HepG2 (cell line): ENCODE data around the gene FAM114A1. TPM values are rescaled to one million over a fixed set of nuclear protein-coding genes. Genes with fewer than 3 reads are reported as not detected.

Source experiments
- ATAC-seq: fragments of 200-7000 bp; cut with Tn5 transposase; 3 replicates; pipeline ENCODE4 v1.9.1; 2020; ENCODE audit warnings: mild to moderate bottlenecking, moderate library complexity
- BruUV-seq: library from RNA; stranded (reverse); fragments of 400-500 nt; replicated peaks from 2 replicates; lab custom pipeline; 2021; lab: Mats Ljungman, UMichigan
- CTCF ChIA-PET: fragments of 300-600 bp; formaldehyde crosslinking; extraction: SDS; loops from one replicate; lab custom pipeline; 2021; ENCODE audit warnings: low total read pairs, inconsistent platforms, low intra/inter-chr PET ratio; lab: Yijun Ruan, JAX
- POLR2A ChIA-PET: fragments of 350-600 bp; sonication (Branson Sonifier 250); formaldehyde crosslinking; loops from one replicate; lab custom pipeline; 2020; ENCODE audit warnings: antibody characterized with exemption, inconsistent platforms; lab: Yijun Ruan, JAX
- DNase-seq: peaks from one replicate; pipeline ENCODE4 v3.0.0-alpha.2; 2015; ENCODE audit warnings: low spot score
- FAIRE-seq: peaks from 3 replicates; lab custom pipeline; 2011; peaks lifted over from hg19 to GRCh38; lab: Jason Lieb, UNC
- H2AFZ ChIP-seq: one replicate; pipeline ENCODE4 v1.6.1; 2011; ENCODE audit warnings: low read length, inconsistent platforms
- H3K27ac ChIP-seq: fragments of 300-600 bp; 3 replicates; pipeline ENCODE4 v1.8.0; 2011; ENCODE audit warnings: mixed run types, mild to moderate bottlenecking, mixed read lengths, low read length, inconsistent platforms; ENCODE audit not compliant: insufficient read depth; ENCODE audit errors: extremely low read length
- H3K27me3 ChIP-seq, 2 experiments: fragments of 200-600 bp in 1 of 2; 2 replicates in 1 of 2; 3 replicates in 1 of 2; pipeline versions ENCODE4 v1.6.0 to v1.8.0; 2011; ENCODE audit warnings: low read length in 2 of 2, mild to moderate bottlenecking in 2 of 2, moderate library complexity in 2 of 2, inconsistent platforms in 1 of 2; ENCODE audit not compliant: insufficient read depth in 2 of 2, control insufficient read depth in 1 of 2
- H3K36me3 ChIP-seq, 2 experiments: fragments of 200-600 bp in 1 of 2; replicated peaks in 1 of 2; 2 replicates in 1 of 2; 3 replicates in 1 of 2; pipeline versions ENCODE4 v1.5.1 to v1.8.0; 2011; ENCODE audit warnings: low read length in 2 of 2, inconsistent platforms in 1 of 2; ENCODE audit not compliant: insufficient read depth in 2 of 2, control insufficient read depth in 1 of 2
- H3K4me1 ChIP-seq: 2 replicates; pipeline ENCODE4 v1.5.1; 2012; ENCODE audit warnings: low read length, inconsistent platforms; ENCODE audit not compliant: insufficient read depth
- H3K4me2 ChIP-seq: 2 replicates; pipeline ENCODE4 v1.6.0; 2011; ENCODE audit warnings: low read depth, low read length, inconsistent platforms
- H3K4me3 ChIP-seq, 3 experiments: fragments of 200-600 bp in 1 of 3; sonication (generic), shearing (Covaris generic) in 1 of 3; replicated peaks in 1 of 3; 2 replicates each; pipeline ENCODE4 v1.5.1; 2011 to 2016; ENCODE audit warnings: low read length in 3 of 3, inconsistent platforms in 2 of 3, low read depth in 2 of 3, mild to moderate bottlenecking in 2 of 3, control low read depth in 1 of 3, mixed read lengths in 1 of 3; ENCODE audit not compliant: insufficient read depth in 1 of 3
- H3K79me2 ChIP-seq: one replicate; pipeline ENCODE4 v1.6.1; 2011; ENCODE audit warnings: low read length, inconsistent platforms; ENCODE audit not compliant: insufficient read depth
- H3K9ac ChIP-seq: 2 replicates; pipeline ENCODE4 v1.6.0; 2011; ENCODE audit warnings: mild to moderate bottlenecking, low read depth, low read length, inconsistent platforms; ENCODE audit not compliant: insufficient read depth
- H3K9me3 ChIP-seq: 2 replicates; pipeline ENCODE4 v1.5.1; 2012; ENCODE audit warnings: mild to moderate bottlenecking, low read length
- H4K20me1 ChIP-seq: 2 replicates; pipeline ENCODE4 v1.6.0; 2011; ENCODE audit warnings: inconsistent platforms, mild to moderate bottlenecking, low read length, moderate library complexity; ENCODE audit not compliant: insufficient read depth
- FOSL2 ChIP-seq: sonication (generic); formaldehyde crosslinking; IDR thresholded peaks from 2 replicates; pipeline ENCODE4 v1.4.0; 2020; ENCODE audit warnings: missing genetic modification reagents
- POLR2A ChIP-seq, 2 experiments: IDR thresholded peaks; 2 replicates each; pipeline ENCODE4 v1.6.1; 2011; ENCODE audit warnings: low read depth in 2 of 2, low read length in 2 of 2, mild to moderate bottlenecking in 1 of 2, moderate library complexity in 1 of 2; ENCODE audit not compliant: insufficient read depth in 1 of 2
- SAP130 ChIP-seq: IDR thresholded peaks from 2 replicates; pipeline ENCODE4 v1.6.1; 2016; ENCODE audit warnings: low read depth
- TCF7 ChIP-seq: sonication (generic); IDR thresholded peaks from 2 replicates; pipeline ENCODE4 v1.6.1; 2016; ENCODE audit warnings: antibody characterized with exemption, low read depth
- ZNF660 ChIP-seq: sonication (generic); formaldehyde crosslinking; IDR thresholded peaks from 2 replicates; pipeline ENCODE4 v1.5.1; 2020; ENCODE audit warnings: mild to moderate bottlenecking, low read depth, missing genetic modification reagents, borderline replicate concordance
- WGBS: methylation state at CpG from one replicate; pipeline ENCODE4 v1.1.6; 2017; ENCODE audit warnings: low lambda C conversion rate; 5-methylcytosine and 5-hydroxymethylcytosine counted together
- in situ Hi-C: cut with HindIII; loops from 2 replicates; pipeline ENCODE4 v1.10.0; 2017; ENCODE audit warnings: low pct_unique_long_range_greater_than_20kb; ENCODE audit not compliant: extremely low pct_ligation_motif_present
- intact Hi-C: fragments of 100-400 bp; cut with micrococcal nuclease; formaldehyde crosslinking; loops from one replicate; pipeline ENCODE4 v1.10.0; 2022; ENCODE audit not compliant: unreplicated experiment
- polyA plus RNA-seq, 8 experiments: library from polyadenylated mRNA; depleted of rRNA in 3 of 8; stranded (reverse) in 7 of 8; unstranded in 1 of 8; fragments of >200 nt; fragmentation: Illumina TruSeq in 4 of 8; extraction: Trizol in 4 of 8; gene quantifications; 2 replicates each; pipeline versions ENCODE4 v1.2.1 to v1.2.3, GENCODE V29; 2011 to 2016; ENCODE audit warnings: low read depth in 4 of 8, missing spikeins in 1 of 8, mixed read lengths in 1 of 8; ENCODE audit not compliant: insufficient read depth in 1 of 8
- total RNA-seq, 5 experiments: library from RNA; depleted of rRNA; stranded (reverse); fragments of >200 nt; fragmentation: Illumina TruSeq; extraction: Trizol; gene quantifications; 2 replicates each; pipeline ENCODE4 v1.2.3, GENCODE V29; 2016; ENCODE audit warnings: low read depth in 1 of 5
- TF ChIP-seq, protein P1 (sequence below): sonication (generic); formaldehyde crosslinking; IDR thresholded peaks from 2 replicates; pipeline ENCODE4; 2020; ENCODE audit warnings: missing genetic modification reagents, mild to moderate bottlenecking, borderline replicate concordance

FAM114A1 gene
- total and polyA plus RNA-seq, 2 of the 13 experiments (the other 11 are each of a cell fraction or from before 2014, with no cell fraction given) = 61.0 to 76.9 TPM

DNA sequence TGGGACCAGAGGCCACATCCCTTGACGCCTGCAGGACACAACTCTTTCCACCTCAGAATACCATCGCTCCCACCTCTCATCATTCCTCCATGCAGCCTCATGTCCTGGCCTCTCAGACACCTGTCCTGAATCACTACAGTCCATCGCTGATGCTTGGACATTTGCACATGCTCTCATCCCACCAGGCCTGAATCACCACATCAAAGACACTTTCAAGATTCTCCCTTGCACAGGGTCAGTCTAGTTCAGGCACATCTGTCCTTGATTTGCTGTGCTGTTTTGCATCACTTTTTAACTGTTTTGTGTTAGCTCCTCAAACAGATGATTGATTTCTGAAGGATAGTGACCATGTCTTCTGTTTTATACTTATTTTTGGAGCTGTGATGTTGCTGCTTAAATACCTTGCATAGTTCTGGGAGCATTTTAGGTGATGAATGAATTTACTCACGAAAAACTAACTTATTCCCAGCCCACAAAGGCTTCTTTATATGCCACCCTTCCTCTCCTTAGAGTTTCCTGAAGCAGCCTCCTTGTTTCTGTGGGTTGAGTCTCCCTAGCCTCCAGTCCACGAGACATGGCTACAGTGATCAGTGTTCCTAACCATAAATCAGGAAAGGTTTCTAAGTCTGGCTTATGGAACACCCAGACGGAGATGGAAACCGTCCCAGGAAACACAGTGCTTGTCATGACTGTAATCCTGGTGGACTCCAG lies 2.6 kb downstream of the FAM114A1 start:
- POLR2A ChIA-PET = interaction anchor here (1.5 kb wide), 1 partner anchor 19 kb away, joined by 3 read pairs; no protein-coding TSS in a partner anchor
- TF ChIP-seq ZNF660 (CRISPR knock-in tag) = no peak
- 0 out of 2 replicates have a peak, but pooled peaks have one; percentile 10 for TF ChIP-seq SAP130
- peak; percentile 11; the same call in 1 of the 2 replicates for TF ChIP-seq TCF7
- 0 out of 2 replicates have a peak, but pooled peaks have one; percentile 13 for TF ChIP-seq FOSL2 (CRISPR knock-in tag)
- TF ChIP-seq, protein P1, sequence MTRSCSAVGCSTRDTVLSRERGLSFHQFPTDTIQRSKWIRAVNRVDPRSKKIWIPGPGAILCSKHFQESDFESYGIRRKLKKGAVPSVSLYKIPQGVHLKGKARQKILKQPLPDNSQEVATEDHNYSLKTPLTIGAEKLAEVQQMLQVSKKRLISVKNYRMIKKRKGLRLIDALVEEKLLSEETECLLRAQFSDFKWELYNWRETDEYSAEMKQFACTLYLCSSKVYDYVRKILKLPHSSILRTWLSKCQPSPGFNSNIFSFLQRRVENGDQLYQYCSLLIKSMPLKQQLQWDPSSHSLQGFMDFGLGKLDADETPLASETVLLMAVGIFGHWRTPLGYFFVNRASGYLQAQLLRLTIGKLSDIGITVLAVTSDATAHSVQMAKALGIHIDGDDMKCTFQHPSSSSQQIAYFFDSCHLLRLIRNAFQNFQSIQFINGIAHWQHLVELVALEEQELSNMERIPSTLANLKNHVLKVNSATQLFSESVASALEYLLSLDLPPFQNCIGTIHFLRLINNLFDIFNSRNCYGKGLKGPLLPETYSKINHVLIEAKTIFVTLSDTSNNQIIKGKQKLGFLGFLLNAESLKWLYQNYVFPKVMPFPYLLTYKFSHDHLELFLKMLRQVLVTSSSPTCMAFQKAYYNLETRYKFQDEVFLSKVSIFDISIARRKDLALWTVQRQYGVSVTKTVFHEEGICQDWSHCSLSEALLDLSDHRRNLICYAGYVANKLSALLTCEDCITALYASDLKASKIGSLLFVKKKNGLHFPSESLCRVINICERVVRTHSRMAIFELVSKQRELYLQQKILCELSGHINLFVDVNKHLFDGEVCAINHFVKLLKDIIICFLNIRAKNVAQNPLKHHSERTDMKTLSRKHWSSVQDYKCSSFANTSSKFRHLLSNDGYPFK (CRISPR knock-in tag) = no peak
- TF ChIP-seq POLR2A (IDR thresholded peaks at IDR 0.05; ENCODE audit: insufficient read depth in 1 of 2, low read depth in 2 of 2, low read length in 2 of 2) = peak; percentile 10 to 30; a peak in 1 of 4 replicates
- TF ChIP-seq, all 625 proteins: peak for 4
- DNase-seq (no peak), ATAC-seq (no peak), FAIRE-seq (no peak)
- CTCF ChIA-PET = no interaction called here
- Histone ChIP-seq H3K36me3 (peaks cover 5% of the 10 kb centered on the region in 2 experiments), H3K27ac (no peak overlapping the region), H3K27me3 (no peaks in the 10 kb centered on the region), H4K20me1 (peaks cover 7% of the 10 kb centered on the region; the same call in 1 of the 2 replicates), H2AFZ (no peak overlapping the region), H3K79me2 (peaks cover 50% of the 10 kb centered on the region), H3K9me3 (no peaks in the 10 kb centered on the region), H3K9ac (no peak overlapping the region), H3K4me3 (no peak overlapping the region), H3K4me2 (no peak overlapping the region), H3K4me1 (peaks cover 84% of the 10 kb centered on the region)
- BruUV-seq = no TSS peak
- in situ Hi-C loops (no loop called here), intact Hi-C loops (no loop called here)
- 89% methylated on average over 7 of the region's 7 CpGs for WGBS
